Endothelial cell of coronary artery (primary cell): Measurements from ENCODE around the gene CACNA2D1. TPM values are rescaled to one million over a fixed set of nuclear protein-coding genes. Genes with fewer than 3 reads are reported as not detected.

ENCODE experiments used
- total RNA-seq: library from RNA; depleted of rRNA; stranded (reverse); fragments of >200 nt; gene quantifications from 2 replicates; pipeline ENCODE4 v1.2.3, GENCODE V29; 2014

The CACNA2D1 gene
- total RNA-seq, result 20.2 and 49.0 TPM in 2 replicates

DNA sequence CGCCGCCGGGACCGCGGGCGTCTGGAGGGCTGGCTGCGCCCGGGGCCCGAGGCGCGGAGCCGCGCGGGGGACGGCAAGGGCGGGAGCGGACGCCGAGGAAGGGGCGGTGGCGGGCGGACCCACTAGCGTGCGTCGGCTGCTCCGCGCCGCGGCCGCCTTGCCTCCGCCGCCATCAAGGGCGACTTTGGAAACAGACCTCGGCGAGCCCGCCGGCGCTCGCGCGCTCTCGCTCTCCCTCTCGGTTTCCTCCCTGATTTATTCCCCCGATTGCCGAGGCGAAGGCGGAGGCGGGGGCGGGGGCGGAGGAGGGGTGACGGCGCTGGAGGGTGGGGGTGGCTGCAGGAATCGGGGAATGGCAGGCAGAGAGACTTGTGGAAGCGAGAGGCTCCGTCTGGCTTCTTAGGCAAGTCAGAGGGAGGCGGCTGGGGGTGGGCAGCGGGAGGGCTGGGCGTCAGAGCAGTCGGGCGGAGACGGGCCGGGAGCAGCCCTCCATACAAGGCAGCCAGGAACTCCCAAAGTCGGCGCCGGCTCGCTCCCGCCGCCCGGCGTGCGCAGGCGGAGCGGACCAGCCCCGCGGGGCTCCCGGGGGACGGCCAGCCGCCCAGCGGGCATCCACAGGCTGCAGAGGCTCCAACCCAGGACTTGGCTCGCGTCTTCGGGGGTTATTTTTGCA, at the start of gene CACNA2D1:
Gene CACNA2D1, minus strand, starts transcription at position 231 of the 673 bp plus-strand sequence.

